ENCODE data around the gene DYRK2. TPM values are rescaled to one million over a fixed set of nuclear protein-coding genes. Genes with fewer than 3 reads are reported as not detected.

DYRK2 gene
- total and polyA plus RNA-seq, 2 experiments from 2014 or later = 7.1 to 34.1 TPM

DNA sequence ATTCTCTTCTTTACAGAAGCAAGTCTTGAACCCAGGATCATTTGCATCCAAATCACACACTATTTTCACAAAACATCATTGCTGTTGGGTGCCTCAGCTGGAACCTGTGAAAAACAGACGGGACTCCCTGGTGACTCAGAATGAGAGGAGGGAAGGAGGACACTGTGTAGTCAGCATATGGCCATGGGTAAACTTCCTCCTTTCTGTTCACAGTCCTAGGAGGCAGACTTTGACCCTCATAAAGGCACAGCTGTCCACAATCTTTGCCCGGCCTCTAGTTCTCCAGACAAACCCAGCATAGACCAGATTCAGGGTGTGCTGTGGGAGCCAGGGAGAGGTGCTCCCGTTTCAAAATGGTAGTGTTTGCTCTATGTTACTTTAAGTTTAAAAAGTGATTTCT, 62.0 kb downstream of the DYRK2 start:
- no peak for DNase-seq (ENCODE audit: low spot score)
- H3K27ac Mint-ChIP-seq = no peak overlapping the region
- no peak overlapping the region for H3K27ac ChIP-seq (ENCODE audit: low read depth)
- no peaks in the 10 kb centered on the region for H3K9me3 Mint-ChIP-seq
- no peak overlapping the region for H3K4me3 Mint-ChIP-seq
- no peak for ATAC-seq
- no peaks in the 10 kb centered on the region for H3K36me3 Mint-ChIP-seq (ENCODE audit: low read depth)
- no peaks in the 10 kb centered on the region for H3K27me3 Mint-ChIP-seq (ENCODE audit: insufficient read depth, low read depth, poor library complexity)
- TF ChIP-seq, protein P1, sequence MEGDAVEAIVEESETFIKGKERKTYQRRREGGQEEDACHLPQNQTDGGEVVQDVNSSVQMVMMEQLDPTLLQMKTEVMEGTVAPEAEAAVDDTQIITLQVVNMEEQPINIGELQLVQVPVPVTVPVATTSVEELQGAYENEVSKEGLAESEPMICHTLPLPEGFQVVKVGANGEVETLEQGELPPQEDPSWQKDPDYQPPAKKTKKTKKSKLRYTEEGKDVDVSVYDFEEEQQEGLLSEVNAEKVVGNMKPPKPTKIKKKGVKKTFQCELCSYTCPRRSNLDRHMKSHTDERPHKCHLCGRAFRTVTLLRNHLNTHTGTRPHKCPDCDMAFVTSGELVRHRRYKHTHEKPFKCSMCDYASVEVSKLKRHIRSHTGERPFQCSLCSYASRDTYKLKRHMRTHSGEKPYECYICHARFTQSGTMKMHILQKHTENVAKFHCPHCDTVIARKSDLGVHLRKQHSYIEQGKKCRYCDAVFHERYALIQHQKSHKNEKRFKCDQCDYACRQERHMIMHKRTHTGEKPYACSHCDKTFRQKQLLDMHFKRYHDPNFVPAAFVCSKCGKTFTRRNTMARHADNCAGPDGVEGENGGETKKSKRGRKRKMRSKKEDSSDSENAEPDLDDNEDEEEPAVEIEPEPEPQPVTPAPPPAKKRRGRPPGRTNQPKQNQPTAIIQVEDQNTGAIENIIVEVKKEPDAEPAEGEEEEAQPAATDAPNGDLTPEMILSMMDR (conservative IDR thresholded peaks at IDR 0.05; ENCODE audit: low read depth in 2 of 2) = no peak
- no peak for TF ChIP-seq ZNF331 (CRISPR knock-in tag; IDR thresholded peaks at IDR 0.05; ENCODE audit: low read depth)
- TF ChIP-seq JUNB (IDR thresholded peaks at IDR 0.05; ENCODE audit: unreplicated experiment) = no peak
- no peak for TF ChIP-seq ZNF114 (CRISPR knock-in tag; IDR thresholded peaks at IDR 0.05)
- no peak for TF ChIP-seq STAT1 (IDR thresholded peaks at IDR 0.05; ENCODE audit: unreplicated experiment)
- TF ChIP-seq, protein P2, sequence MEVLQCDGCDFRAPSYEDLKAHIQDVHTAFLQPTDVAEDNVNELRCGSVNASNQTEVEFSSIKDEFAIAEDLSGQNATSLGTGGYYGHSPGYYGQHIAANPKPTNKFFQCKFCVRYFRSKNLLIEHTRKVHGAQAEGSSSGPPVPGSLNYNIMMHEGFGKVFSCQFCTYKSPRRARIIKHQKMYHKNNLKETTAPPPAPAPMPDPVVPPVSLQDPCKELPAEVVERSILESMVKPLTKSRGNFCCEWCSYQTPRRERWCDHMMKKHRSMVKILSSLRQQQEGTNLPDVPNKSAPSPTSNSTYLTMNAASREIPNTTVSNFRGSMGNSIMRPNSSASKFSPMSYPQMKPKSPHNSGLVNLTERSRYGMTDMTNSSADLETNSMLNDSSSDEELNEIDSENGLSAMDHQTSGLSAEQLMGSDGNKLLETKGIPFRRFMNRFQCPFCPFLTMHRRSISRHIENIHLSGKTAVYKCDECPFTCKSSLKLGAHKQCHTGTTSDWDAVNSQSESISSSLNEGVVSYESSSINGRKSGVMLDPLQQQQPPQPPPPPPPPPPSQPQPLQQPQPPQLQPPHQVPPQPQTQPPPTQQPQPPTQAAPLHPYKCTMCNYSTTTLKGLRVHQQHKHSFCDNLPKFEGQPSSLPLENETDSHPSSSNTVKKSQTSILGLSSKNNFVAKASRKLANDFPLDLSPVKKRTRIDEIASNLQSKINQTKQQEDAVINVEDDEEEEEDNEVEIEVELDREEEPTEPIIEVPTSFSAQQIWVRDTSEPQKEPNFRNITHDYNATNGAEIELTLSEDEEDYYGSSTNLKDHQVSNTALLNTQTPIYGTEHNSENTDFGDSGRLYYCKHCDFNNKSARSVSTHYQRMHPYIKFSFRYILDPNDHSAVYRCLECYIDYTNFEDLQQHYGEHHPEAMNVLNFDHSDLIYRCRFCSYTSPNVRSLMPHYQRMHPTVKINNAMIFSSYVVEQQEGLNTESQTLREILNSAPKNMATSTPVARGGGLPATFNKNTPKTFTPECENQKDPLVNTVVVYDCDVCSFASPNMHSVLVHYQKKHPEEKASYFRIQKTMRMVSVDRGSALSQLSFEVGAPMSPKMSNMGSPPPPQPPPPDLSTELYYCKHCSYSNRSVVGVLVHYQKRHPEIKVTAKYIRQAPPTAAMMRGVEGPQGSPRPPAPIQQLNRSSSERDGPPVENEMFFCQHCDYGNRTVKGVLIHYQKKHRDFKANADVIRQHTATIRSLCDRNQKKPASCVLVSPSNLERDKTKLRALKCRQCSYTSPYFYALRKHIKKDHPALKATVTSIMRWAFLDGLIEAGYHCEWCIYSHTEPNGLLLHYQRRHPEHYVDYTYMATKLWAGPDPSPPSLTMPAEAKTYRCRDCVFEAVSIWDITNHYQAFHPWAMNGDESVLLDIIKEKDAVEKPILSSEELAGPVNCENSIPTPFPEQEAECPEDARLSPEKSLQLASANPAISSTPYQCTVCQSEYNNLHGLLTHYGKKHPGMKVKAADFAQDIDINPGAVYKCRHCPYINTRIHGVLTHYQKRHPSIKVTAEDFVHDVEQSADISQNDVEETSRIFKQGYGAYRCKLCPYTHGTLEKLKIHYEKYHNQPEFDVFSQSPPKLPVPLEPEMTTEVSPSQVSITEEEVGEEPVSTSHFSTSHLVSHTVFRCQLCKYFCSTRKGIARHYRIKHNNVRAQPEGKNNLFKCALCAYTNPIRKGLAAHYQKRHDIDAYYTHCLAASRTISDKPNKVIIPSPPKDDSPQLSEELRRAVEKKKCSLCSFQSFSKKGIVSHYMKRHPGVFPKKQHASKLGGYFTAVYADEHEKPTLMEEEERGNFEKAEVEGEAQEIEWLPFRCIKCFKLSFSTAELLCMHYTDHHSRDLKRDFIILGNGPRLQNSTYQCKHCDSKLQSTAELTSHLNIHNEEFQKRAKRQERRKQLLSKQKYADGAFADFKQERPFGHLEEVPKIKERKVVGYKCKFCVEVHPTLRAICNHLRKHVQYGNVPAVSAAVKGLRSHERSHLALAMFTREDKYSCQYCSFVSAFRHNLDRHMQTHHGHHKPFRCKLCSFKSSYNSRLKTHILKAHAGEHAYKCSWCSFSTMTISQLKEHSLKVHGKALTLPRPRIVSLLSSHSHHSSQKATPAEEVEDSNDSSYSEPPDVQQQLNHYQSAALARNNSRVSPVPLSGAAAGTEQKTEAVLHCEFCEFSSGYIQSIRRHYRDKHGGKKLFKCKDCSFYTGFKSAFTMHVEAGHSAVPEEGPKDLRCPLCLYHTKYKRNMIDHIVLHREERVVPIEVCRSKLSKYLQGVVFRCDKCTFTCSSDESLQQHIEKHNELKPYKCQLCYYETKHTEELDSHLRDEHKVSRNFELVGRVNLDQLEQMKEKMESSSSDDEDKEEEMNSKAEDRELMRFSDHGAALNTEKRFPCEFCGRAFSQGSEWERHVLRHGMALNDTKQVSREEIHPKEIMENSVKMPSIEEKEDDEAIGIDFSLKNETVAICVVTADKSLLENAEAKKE (CRISPR knock-in tag; IDR thresholded peaks at IDR 0.05) = no peak
- no peak for TF ChIP-seq EZH2 (IDR thresholded peaks at IDR 0.05; ENCODE audit: low read depth, unreplicated experiment)
- TF ChIP-seq POLR2AphosphoS5 (IDR thresholded peaks at IDR 0.05; ENCODE audit: low read depth) = no peak
- TF ChIP-seq CREB1 (CRISPR knock-in tag; IDR thresholded peaks at IDR 0.05; ENCODE audit: low read depth) = no peak
- no peak for TF ChIP-seq EZH2phosphoT487 (IDR thresholded peaks at IDR 0.05; ENCODE audit: unreplicated experiment)
- TF ChIP-seq NANOG (IDR thresholded peaks at IDR 0.05; ENCODE audit: borderline replicate concordance) = no peak
- TF ChIP-seq, protein P3, sequence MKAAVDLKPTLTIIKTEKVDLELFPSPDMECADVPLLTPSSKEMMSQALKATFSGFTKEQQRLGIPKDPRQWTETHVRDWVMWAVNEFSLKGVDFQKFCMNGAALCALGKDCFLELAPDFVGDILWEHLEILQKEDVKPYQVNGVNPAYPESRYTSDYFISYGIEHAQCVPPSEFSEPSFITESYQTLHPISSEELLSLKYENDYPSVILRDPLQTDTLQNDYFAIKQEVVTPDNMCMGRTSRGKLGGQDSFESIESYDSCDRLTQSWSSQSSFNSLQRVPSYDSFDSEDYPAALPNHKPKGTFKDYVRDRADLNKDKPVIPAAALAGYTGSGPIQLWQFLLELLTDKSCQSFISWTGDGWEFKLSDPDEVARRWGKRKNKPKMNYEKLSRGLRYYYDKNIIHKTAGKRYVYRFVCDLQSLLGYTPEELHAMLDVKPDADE (IDR thresholded peaks at IDR 0.05) = no peak
- TF ChIP-seq, protein P4, sequence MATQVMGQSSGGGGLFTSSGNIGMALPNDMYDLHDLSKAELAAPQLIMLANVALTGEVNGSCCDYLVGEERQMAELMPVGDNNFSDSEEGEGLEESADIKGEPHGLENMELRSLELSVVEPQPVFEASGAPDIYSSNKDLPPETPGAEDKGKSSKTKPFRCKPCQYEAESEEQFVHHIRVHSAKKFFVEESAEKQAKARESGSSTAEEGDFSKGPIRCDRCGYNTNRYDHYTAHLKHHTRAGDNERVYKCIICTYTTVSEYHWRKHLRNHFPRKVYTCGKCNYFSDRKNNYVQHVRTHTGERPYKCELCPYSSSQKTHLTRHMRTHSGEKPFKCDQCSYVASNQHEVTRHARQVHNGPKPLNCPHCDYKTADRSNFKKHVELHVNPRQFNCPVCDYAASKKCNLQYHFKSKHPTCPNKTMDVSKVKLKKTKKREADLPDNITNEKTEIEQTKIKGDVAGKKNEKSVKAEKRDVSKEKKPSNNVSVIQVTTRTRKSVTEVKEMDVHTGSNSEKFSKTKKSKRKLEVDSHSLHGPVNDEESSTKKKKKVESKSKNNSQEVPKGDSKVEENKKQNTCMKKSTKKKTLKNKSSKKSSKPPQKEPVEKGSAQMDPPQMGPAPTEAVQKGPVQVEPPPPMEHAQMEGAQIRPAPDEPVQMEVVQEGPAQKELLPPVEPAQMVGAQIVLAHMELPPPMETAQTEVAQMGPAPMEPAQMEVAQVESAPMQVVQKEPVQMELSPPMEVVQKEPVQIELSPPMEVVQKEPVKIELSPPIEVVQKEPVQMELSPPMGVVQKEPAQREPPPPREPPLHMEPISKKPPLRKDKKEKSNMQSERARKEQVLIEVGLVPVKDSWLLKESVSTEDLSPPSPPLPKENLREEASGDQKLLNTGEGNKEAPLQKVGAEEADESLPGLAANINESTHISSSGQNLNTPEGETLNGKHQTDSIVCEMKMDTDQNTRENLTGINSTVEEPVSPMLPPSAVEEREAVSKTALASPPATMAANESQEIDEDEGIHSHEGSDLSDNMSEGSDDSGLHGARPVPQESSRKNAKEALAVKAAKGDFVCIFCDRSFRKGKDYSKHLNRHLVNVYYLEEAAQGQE (IDR thresholded peaks at IDR 0.05; ENCODE audit: unreplicated experiment) = no peak
- H3K4me2 ChIP-seq = no peak overlapping the region
- H3K27me3 ChIP-seq (ENCODE audit: insufficient read depth) = no peaks in the 10 kb centered on the region
- H3K4me1 Mint-ChIP-seq = peaks cover 12% of the 10 kb centered on the region
- no peak overlapping the region for H2AFZ ChIP-seq
- H3K4me3 ChIP-seq = no peak overlapping the region
- no peaks in the 10 kb centered on the region for H4K20me1 ChIP-seq (replicated peaks; ENCODE audit: insufficient read depth)
- 0 out of 2 replicates have a peak, but pooled peaks cover 4% of the 10 kb centered on the region for H3K9me2 ChIP-seq (ENCODE audit: insufficient read depth)
- H3K4me1 ChIP-seq (ENCODE audit: insufficient read depth) = peaks cover 7% of the 10 kb centered on the region; the same call in 1 of the 2 replicates
- H3K79me2 ChIP-seq (replicated peaks; ENCODE audit: insufficient read depth) = no peaks in the 10 kb centered on the region
- H3K36me3 ChIP-seq (ENCODE audit: insufficient read depth) = no peaks in the 10 kb centered on the region
- no peaks in the 10 kb centered on the region for H3F3A ChIP-seq (replicated peaks; ENCODE audit: low read depth)

Data from GM23338 (cell line).